WERI-Rb-1 (cell line): ENCODE results near the gene PRR19.
"Not testable (repeated sequence)": the region's sequence is repeated elsewhere in the genome, so short reads cannot be mapped to it uniquely, and the experiment has no call there.

Experiments
- DNase-seq: peaks from one replicate; pipeline ENCODE4 v3.0.0-alpha.2; 2020
- H3K27ac ChIP-seq: fragments of 250-450 bp; sonication (Bioruptor Pico); 2 replicates; pipeline ENCODE4 v1.5.1; 2020; ENCODE audit warnings: mild to moderate bottlenecking, moderate library complexity
- H3K27me3 ChIP-seq: fragments of 250-450 bp; sonication (Bioruptor Pico); 2 replicates; pipeline ENCODE4 v1.5.1; 2021; ENCODE audit warnings: mild to moderate bottlenecking, low read depth, moderate library complexity; ENCODE audit not compliant: insufficient read depth, severe bottlenecking
- H3K36me3 ChIP-seq: fragments of 250-450 bp; sonication (Bioruptor Pico); 2 replicates; pipeline ENCODE4 v1.5.1; 2020; ENCODE audit warnings: mild to moderate bottlenecking, moderate library complexity
- H3K4me3 ChIP-seq: 2 replicates; pipeline ENCODE4 v1.5.1; 2011; ENCODE audit warnings: low read depth, mild to moderate bottlenecking, control low read depth, low read length
- H3K9me3 ChIP-seq: fragments of 250-450 bp; sonication (Bioruptor Pico); 2 replicates; pipeline ENCODE4 v1.5.1; 2021; ENCODE audit warnings: mild to moderate bottlenecking, moderate library complexity; ENCODE audit not compliant: severe bottlenecking
- TF ChIP-seq, protein P1 (sequence below): IDR thresholded peaks from 2 replicates; pipeline ENCODE4 v1.5.1; 2011; ENCODE audit warnings: low read depth, mild to moderate bottlenecking, control low read depth, inconsistent platforms, low read length

The PRR19 gene

DNA sequence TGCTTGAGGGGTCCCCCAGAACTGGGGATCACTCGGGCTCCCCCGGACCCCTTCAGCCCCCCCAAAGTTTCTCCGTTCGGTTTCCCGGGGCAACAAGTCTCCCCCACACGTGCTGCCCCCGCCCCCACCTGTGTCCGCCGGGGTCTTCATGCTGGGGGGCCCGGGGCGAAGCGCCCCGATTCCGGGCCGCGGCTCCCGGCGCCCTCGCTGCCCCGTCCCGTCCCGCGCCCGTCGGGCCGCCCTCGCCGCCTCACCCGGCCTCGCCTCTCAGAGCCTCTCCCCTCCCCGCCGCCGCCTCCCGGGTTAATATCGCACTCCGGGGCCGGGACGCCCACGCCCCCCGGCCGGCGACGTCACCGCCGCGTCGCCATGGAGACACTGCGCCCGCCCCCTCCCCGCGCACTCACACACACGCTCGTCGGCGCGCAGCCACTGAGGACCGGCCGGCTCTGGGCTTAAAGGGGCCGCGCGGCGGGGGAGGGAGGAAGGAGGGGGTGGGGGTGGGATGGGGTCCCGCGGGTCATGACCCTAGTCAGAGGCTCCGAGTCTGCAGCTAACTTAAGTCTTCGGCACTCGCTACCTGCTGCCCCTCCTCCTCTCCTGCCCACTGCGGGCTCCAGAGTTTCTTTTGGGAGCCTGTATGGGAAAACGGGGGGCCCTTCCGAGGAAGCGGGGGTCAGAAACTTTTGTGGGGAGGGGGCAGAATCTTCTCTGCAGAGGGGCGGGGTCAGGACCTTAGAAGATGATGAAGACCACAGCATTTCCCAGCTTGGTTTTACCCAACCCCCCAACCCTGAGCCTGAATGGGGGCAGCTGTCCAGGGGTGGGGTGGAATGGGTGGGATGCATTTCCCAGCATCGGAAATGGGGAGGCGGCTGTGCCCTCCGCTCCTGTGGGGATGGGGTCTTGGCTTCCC is 46.8 kb upstream of the PRR19 start, which contains the start of gene ERF:
Gene ERF (minus strand): TSS at position 279 of the 916 bp plus-strand sequence. CDS start 129 bp downstream, at position 150.
- Histone ChIP-seq H3K36me3 (peaks cover 6% of the 10 kb centered on the region; the same call in 1 of the 2 replicates), H3K9me3 (no peaks in the 10 kb centered on the region), H3K27me3 (no peaks in the 10 kb centered on the region), H3K27ac (peak within 1 kb of the TSS; percentile 85), H3K4me3 (peak within 1 kb of the TSS; percentile 96)
- TF ChIP-seq, protein P1, sequence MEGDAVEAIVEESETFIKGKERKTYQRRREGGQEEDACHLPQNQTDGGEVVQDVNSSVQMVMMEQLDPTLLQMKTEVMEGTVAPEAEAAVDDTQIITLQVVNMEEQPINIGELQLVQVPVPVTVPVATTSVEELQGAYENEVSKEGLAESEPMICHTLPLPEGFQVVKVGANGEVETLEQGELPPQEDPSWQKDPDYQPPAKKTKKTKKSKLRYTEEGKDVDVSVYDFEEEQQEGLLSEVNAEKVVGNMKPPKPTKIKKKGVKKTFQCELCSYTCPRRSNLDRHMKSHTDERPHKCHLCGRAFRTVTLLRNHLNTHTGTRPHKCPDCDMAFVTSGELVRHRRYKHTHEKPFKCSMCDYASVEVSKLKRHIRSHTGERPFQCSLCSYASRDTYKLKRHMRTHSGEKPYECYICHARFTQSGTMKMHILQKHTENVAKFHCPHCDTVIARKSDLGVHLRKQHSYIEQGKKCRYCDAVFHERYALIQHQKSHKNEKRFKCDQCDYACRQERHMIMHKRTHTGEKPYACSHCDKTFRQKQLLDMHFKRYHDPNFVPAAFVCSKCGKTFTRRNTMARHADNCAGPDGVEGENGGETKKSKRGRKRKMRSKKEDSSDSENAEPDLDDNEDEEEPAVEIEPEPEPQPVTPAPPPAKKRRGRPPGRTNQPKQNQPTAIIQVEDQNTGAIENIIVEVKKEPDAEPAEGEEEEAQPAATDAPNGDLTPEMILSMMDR = no peak
- peak; percentile 92 for DNase-seq

DNA sequence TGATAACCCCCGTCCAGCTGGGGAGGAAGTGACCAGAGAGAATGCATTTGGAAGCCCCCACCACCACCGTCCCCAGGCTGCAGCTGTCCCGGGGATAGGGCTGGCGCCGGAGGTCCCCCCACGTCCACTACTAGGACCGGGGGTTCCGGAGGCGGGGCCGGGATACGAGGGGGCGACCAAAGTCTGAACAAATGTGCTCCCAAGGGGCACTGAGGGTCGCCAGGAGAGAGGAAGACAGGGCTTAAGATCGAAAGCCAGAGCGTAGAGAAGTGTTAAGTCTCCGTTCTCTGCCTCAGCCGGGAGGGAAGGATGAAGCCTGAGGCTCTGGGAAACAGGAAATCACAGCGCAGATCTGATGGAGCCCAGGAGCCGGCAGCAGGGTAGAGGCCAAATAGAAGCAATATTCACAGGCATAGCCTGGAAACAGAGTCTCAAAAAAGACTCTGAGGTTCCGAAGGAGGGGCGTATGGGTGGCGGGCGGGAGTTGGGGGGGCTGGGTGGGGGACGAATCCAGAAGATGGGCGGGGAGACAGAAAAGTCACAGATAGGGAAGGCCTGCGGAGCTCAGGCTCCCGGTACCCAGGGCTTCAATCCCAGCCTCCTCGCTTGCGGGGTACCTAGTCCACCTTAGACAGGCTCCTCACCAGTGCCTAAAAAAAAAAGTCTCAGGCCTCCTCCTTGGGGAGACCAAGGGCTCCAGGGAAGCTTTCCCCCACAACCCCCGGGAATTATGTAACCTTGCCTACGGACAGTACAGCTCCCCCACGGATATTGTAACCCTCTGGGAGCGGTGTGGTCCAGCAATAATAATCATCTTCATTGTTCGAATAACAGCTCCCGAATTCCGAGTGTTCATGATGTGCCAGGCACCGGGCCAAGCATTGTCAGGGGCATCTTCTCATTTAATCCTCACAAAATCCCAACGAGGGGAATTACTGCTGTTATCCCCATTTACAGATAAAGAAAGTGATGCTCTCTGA is 45.9 kb upstream of the PRR19 start:
- Histone ChIP-seq H3K36me3 (no peaks in the 10 kb centered on the region; the same call in 1 of the 2 replicates), H3K4me3 (peak overlapping the region; percentile 96), H3K27me3 (no peaks in the 10 kb centered on the region), H3K27ac (peak overlapping the region; percentile 44), H3K9me3 (no peaks in the 10 kb centered on the region)
- TF ChIP-seq, protein P1 = no peak
- DNase-seq = peak; percentile 28

DNA sequence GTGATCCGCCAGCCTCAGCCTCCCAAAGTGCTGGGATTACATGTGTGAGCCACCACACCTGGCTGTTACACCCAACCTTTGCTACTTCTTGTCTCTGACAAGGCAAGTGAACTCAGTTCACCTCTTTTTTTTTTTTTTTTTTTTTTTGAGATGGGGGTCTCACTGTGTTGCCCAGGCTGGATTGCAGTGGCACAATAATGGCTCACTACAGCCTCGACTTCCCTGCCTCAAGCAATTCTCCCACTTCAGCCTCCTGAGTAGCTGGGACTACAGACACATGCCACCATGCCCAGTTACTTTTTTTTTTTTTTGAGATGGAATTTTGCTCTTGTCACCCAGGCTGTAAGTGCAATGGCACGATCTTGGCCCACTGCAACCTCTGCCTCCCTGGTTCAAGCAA is 44.1 kb upstream of the PRR19 start:
- not testable (repeated sequence) for DNase-seq

DNA sequence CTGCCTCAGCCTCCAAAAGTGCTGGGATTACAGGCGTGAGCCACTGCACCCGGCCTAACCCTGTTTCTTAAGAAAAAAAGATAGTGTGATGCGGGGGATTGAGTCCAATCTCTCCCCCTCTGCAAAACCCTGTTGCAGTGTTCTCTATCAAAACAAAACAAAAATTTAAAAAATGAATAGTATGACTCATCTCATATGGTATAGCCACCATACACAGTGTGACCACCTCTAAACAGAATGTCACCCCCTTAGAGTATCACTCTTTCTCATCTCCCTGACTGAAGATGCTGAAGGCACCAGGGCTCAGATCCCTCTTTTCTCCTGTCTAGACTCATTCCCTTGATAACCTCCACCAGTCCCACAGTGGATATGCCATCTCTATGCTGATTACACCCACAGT is 40.2 kb upstream of the PRR19 start:
- TF ChIP-seq, protein P1 = no peak
- H3K27ac ChIP-seq = no peak overlapping the region
- no peaks in the 10 kb centered on the region for H3K36me3 ChIP-seq
- no peak for DNase-seq
- H3K9me3 ChIP-seq = no peaks in the 10 kb centered on the region
- H3K4me3 ChIP-seq = no peak overlapping the region
- H3K27me3 ChIP-seq = no peaks in the 10 kb centered on the region

More for the DNA sequence above, 44.1 kb upstream of the PRR19 start:
- not testable (repeated sequence) for H3K9me3 ChIP-seq, H3K27ac ChIP-seq, H3K27me3 ChIP-seq, H3K36me3 ChIP-seq, H3K4me3 ChIP-seq

- not testable (repeated sequence) for H3K36me3 ChIP-seq, H3K27me3 ChIP-seq, H3K4me3 ChIP-seq, H3K9me3 ChIP-seq, DNase-seq, H3K27ac ChIP-seq
Observed at GRCh38 chr19:42266105-42266504, 35.8 kb upstream of the PRR19 start.

DNA sequence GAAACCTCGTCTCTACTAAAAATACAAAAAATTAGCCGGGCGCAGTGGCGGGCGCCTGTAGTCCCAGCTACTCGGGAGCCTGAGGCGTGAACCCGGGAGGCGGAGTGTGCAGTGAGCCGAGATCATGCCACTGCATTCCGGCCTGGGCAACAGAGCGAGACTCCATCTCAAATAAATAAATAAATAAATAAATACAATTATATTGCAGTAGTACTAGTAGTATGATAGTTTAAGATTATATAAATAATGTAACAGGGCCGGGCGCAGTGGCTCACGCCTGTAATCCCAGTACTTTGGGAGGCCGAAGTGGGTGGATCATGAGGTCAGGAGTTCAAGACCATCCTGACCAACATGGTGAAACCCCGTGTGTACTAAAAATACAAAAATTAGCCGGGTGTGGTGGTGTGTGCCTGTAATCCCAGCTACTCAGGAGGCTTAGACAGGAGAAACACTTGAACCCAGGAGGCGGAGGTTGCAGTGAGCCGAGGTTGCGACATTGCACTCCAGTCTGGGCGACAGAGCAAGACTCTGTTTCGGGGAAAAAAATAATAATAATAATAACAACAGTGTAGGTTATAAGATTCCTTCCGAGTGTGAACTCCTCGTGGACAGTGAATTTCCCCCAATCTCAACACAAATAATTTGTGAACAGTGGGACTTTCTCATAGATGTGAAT is 34.9 kb upstream of the PRR19 start:
- H3K4me3 ChIP-seq = peak overlapping the region; percentile 58; the same call in 1 of the 2 replicates
- H3K27me3 ChIP-seq, H3K36me3 ChIP-seq, H3K9me3 ChIP-seq, DNase-seq, H3K27ac ChIP-seq: not testable (repeated sequence)
